Measurements from ENCODE around the gene NPDC1. TPM values are rescaled to one million over a fixed set of nuclear protein-coding genes. Genes with fewer than 3 reads are reported as not detected.

NPDC1 gene
- total and polyA plus RNA-seq, 2 of the 8 experiments (the other 6 are each of a cell fraction or from before 2014, with no cell fraction given), result 26.2 to 44.1 TPM

GRCh38 chr9:137044502-137045177 lies 1.3 kb downstream of the NPDC1 start (continued):
- no peak for TF ChIP-seq GABPA (IDR thresholded peaks at IDR 0.05; ENCODE audit: borderline replicate concordance, insufficient read depth, low read length)
